HG02981 (cell line): Measurements from ENCODE around the gene SLC29A4.

ENCODE experiments used
- ATAC-seq: cut with Tn5 transposase; IDR thresholded peaks from one replicate; pipeline ENCODE4 v1.9.1; 2021; ENCODE audit warnings: mild to moderate bottlenecking, moderate library complexity; ENCODE audit not compliant: unreplicated experiment

SLC29A4 gene

DNA sequence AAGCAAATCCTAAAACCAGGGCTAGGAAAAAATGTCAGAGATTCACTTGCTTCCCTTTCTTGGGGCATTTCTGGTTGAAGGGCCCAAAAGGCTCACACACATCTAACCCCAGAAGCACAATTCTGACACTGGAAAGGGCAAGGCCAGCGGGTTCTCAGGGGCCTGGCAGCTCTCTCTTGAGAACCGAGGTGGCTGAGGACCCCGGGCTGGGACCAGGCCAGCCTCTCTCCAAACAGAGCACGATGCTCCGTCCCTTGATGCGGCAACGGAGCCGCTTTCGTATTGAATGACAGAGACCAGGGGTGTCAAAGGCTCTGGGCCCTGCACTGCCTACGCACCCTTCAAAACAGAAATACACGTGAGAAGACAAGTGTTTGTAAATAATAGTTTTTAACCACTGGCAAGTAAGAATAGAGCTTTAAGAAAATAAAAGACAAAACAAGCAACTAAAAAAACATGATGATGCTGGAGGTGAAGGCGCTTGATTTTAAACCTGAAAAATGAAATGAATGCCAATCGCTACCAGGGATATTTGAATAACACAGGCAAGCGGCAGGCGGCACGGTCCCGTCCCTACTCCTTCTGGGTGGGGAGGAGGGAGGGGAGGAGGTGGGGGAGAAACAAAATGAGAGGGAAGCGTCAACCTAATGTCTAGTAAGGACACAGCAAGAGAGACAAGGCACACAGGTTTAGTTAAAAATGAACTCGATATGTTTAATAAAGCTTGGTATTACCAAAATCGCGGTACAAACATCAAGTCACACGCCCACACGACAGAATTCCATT is 68.0 kb downstream of the SLC29A4 start:
- ATAC-seq, result no peak

DNA sequence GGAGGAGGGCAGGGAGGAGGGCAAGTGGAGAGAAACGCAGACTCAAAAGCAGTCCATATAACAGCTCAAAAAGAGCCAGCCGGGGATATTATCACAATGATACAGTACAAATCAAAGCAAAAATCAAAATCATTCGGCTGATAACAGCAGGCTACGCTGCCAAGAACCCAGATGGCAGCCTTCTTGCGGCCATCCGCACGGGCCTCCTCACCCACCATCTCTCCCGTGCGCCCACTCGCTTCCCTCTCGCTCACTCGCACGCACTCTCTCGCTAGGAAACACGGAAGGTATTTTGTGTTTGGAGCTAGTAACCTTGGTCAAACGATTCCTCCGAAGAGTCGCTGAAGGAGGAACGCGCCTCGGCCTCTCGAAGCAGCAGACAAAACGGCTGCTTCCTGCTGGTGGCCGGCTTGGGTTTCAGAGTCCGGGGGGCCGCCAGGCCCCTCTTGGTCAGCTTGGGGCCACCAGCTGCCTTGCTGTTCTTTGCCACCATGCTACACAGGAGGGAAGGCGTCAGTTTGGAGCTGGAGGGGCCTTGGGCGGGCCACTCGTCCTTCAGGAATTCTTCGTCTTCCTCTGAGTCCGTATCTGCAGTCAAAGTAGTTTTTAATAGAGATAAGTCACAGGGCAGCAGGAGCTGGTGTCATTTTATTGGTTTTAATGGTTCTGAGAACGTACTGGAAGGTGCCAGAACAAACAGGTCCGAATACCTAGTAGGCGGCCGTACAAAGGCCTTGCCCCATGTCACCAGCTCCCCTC is 68.9 kb downstream of the SLC29A4 start:
- no peak for ATAC-seq

- no peak for ATAC-seq
Measured at GRCh38 chr7:5352440-5353010, 69.8 kb downstream of the SLC29A4 start.

- ATAC-seq, result no peak
Measured at GRCh38 chr7:5354460-5355232, 71.9 kb downstream of the SLC29A4 start.
